ENCODE measurements around the gene FANCF. TPM values are rescaled to one million over a fixed set of nuclear protein-coding genes. Genes with fewer than 3 reads are reported as not detected.

The FANCF gene
- total and polyA plus RNA-seq, 2 donors from 2014 or later, result 6.1 to 14.8 TPM

DNA sequence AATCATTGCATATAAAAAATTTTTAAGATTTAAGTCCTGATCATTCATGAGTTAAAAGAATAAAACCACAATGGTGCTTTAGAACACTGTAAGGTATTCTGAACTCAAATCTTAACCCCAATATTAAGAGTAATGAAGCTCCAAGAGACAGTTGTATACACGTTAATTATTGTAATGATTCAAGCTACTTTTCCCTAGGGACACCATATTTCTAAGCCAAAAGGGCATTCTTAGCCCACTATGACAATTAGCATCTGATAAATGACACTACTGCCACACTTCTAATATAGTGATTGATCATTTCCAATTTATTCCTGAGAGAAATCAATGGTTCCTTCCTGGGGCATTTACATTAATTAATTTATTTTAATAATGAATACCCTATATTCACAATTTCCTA is 21.7 kb downstream of the FANCF start:
- FAIRE-seq (no peak), DNase-seq (no peak)
- Histone ChIP-seq H3K9me3 (ENCODE audit: control insufficient read depth in 2 of 3, insufficient read depth in 1 of 3, low read length in 3 of 3) (no peaks in the 10 kb centered on the region), H3K9ac (ENCODE audit: low read length in 3 of 3) (no peak overlapping the region), H3K4me3 (ENCODE audit: low read length in 3 of 3) (no peak overlapping the region), H3K27me3 (ENCODE audit: control insufficient read depth, insufficient read depth, low read length) (no peaks in the 10 kb centered on the region), H3K27ac (ENCODE audit: low read depth in 2 of 2, low read length in 2 of 2) (no peak overlapping the region), H3K36me3 (ENCODE audit: control insufficient read depth in 2 of 3, insufficient read depth in 3 of 3, low read length in 3 of 3) (no peaks in the 10 kb centered on the region), H3K4me1 (ENCODE audit: control insufficient read depth in 2 of 3, insufficient read depth in 2 of 3, low read depth in 1 of 3, low read length in 3 of 3) (no peaks in the 10 kb centered on the region)
- intact Hi-C loops (cut with DNase I), result no loop called here
- TF ChIP-seq, protein P1, sequence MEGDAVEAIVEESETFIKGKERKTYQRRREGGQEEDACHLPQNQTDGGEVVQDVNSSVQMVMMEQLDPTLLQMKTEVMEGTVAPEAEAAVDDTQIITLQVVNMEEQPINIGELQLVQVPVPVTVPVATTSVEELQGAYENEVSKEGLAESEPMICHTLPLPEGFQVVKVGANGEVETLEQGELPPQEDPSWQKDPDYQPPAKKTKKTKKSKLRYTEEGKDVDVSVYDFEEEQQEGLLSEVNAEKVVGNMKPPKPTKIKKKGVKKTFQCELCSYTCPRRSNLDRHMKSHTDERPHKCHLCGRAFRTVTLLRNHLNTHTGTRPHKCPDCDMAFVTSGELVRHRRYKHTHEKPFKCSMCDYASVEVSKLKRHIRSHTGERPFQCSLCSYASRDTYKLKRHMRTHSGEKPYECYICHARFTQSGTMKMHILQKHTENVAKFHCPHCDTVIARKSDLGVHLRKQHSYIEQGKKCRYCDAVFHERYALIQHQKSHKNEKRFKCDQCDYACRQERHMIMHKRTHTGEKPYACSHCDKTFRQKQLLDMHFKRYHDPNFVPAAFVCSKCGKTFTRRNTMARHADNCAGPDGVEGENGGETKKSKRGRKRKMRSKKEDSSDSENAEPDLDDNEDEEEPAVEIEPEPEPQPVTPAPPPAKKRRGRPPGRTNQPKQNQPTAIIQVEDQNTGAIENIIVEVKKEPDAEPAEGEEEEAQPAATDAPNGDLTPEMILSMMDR (IDR thresholded peaks at IDR 0.05; ENCODE audit: borderline replicate concordance, extremely low read depth, insufficient read depth), result no peak

DNA sequence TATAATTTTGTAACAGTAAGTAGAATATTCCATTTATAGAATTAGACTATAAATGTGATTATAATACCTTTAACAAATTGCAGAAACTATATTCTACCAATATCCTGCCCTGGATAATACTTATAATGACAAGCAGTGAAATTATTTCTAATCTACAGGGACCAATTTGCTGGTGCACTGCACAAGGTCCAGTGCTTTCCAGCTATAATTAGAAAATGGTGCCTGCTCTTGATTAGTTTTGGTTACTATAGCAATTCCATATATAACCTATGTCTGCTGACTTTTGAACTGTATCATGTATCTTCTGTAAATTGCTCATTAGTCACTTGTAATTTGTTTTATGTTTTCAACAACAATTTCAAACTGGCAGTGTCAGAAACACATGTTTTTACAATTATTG is 23.1 kb downstream of the FANCF start:
- Histone ChIP-seq H3K27ac (ENCODE audit: low read depth in 2 of 2, low read length in 2 of 2) (no peak overlapping the region), H3K9me3 (ENCODE audit: control insufficient read depth in 2 of 3, insufficient read depth in 1 of 3, low read length in 3 of 3) (no peaks in the 10 kb centered on the region), H3K4me3 (ENCODE audit: low read length in 3 of 3) (no peak overlapping the region), H3K36me3 (ENCODE audit: control insufficient read depth in 2 of 3, insufficient read depth in 3 of 3, low read length in 3 of 3) (no peaks in the 10 kb centered on the region), H3K27me3 (ENCODE audit: control insufficient read depth, insufficient read depth, low read length) (no peaks in the 10 kb centered on the region), H3K4me1 (ENCODE audit: control insufficient read depth in 2 of 3, insufficient read depth in 2 of 3, low read depth in 1 of 3, low read length in 3 of 3) (no peaks in the 10 kb centered on the region), H3K9ac (ENCODE audit: low read length in 3 of 3) (no peak overlapping the region)
- TF ChIP-seq, protein P1 (IDR thresholded peaks at IDR 0.05; ENCODE audit: borderline replicate concordance, extremely low read depth, insufficient read depth), result no peak
- DNase-seq, result no peak
- no peak for FAIRE-seq
- intact Hi-C loops (cut with DNase I), result no loop called here

DNA sequence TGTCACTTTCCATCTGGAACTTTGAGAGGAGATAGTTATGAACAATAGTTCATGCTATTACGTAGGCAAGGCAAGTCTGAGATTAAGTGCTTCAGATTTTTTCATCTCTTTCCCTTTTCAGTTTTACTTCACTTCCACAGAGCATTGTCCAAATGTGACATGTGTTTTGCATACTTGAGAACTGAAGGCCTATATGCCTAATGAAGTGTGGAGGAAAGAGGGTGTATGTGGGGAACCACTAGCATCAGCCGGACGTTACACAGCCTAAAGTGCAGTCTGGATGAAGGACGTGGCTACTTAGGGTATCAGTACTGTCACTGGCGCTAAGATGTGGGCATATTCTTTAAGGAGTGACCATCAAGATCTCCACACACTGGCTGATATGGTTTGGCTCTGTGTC is 26.2 kb downstream of the FANCF start:
- DNase-seq (no peak), FAIRE-seq (no peak)
- H3K9ac ChIP-seq (ENCODE audit: low read length in 3 of 3), result no peak overlapping the region
- H3K4me3 ChIP-seq (ENCODE audit: low read length in 3 of 3), result no peak overlapping the region
- no peaks in the 10 kb centered on the region for H3K9me3 ChIP-seq (ENCODE audit: control insufficient read depth in 2 of 3, insufficient read depth in 1 of 3, low read length in 3 of 3)
- no peaks in the 10 kb centered on the region for H3K36me3 ChIP-seq (ENCODE audit: control insufficient read depth in 2 of 3, insufficient read depth in 3 of 3, low read length in 3 of 3)
- H3K27me3 ChIP-seq (ENCODE audit: control insufficient read depth, insufficient read depth, low read length), result no peaks in the 10 kb centered on the region
- intact Hi-C loops (cut with DNase I), result no loop called here
- H3K27ac ChIP-seq (ENCODE audit: low read depth in 2 of 2, low read length in 2 of 2), result no peak overlapping the region
- TF ChIP-seq, protein P1 (IDR thresholded peaks at IDR 0.05; ENCODE audit: borderline replicate concordance, extremely low read depth, insufficient read depth), result no peak
- no peaks in the 10 kb centered on the region for H3K4me1 ChIP-seq (ENCODE audit: control insufficient read depth in 2 of 3, insufficient read depth in 2 of 3, low read depth in 1 of 3, low read length in 3 of 3)

DNA sequence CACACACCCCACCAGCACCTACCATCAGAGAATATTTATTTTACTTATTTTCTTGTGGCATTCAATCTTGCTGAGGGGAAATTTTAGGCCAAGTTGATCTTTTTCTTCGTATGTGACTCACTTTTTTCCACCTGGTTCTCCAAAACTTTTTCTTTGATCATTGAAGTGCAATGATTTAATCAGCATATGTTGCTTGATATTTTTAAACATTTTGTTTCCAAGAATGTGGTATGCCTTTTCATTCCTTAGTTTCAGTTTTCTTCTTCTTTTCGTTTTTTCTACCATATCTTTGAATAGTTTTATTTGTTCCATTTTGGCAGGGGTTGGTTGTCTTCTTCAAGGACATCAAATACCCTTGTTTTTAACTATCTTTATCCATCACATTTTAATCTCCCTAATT is 28.6 kb downstream of the FANCF start:
- Histone ChIP-seq H3K36me3 (ENCODE audit: control insufficient read depth in 2 of 3, insufficient read depth in 3 of 3, low read length in 3 of 3) (no peaks in the 10 kb centered on the region), H3K9ac (ENCODE audit: low read length in 3 of 3) (no peak overlapping the region), H3K4me3 (ENCODE audit: low read length in 3 of 3) (no peak overlapping the region), H3K9me3 (ENCODE audit: control insufficient read depth in 2 of 3, insufficient read depth in 1 of 3, low read length in 3 of 3) (peaks cover 0 to 1% (median 0%) of the 10 kb centered on the region in 3 donors), H3K27ac (ENCODE audit: low read depth in 2 of 2, low read length in 2 of 2) (no peak overlapping the region), H3K4me1 (ENCODE audit: control insufficient read depth in 2 of 3, insufficient read depth in 2 of 3, low read depth in 1 of 3, low read length in 3 of 3) (no peaks in the 10 kb centered on the region), H3K27me3 (ENCODE audit: control insufficient read depth, insufficient read depth, low read length) (no peaks in the 10 kb centered on the region)
- FAIRE-seq (no peak), DNase-seq (no peak)
- TF ChIP-seq, protein P1 (IDR thresholded peaks at IDR 0.05; ENCODE audit: borderline replicate concordance, extremely low read depth, insufficient read depth), result no peak
- intact Hi-C loops (cut with DNase I), result no loop called here

All from kidney (tissue), 14 donors.